HuH-7.5 (cell line): ENCODE data around the gene TSPAN19.

Experiments used
- DNase-seq: peaks from one replicate; pipeline ENCODE4 v3.0.0; 2011; ENCODE audit warnings: low spot score

The TSPAN19 gene

GRCh38 chr12:85000729-85001128, 35.3 kb downstream of the TSPAN19 start:
- DNase-seq, result no peak

GRCh38 chr12:84998341-84998740, 37.7 kb downstream of the TSPAN19 start:
- no peak for DNase-seq

DNA sequence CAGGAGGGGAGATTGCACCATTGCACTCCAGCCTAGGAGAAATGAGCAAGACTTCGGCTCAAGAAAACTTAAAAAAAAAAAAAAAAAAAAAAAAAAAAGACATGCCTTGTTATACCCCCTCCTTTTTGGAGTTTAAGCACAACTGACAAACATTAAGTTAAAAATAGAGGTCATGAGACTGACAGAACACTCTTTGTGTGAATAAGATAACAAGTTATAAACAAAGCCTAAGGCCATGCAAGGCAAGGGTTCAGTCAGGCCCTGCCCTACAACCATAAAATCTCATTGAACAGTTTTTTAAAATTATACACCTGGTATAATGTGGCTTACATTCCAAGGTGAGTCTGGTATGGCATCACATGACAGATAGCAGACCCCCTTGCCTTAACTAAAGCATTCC, 39.3 kb downstream of the TSPAN19 start:
- no peak for DNase-seq

DNA sequence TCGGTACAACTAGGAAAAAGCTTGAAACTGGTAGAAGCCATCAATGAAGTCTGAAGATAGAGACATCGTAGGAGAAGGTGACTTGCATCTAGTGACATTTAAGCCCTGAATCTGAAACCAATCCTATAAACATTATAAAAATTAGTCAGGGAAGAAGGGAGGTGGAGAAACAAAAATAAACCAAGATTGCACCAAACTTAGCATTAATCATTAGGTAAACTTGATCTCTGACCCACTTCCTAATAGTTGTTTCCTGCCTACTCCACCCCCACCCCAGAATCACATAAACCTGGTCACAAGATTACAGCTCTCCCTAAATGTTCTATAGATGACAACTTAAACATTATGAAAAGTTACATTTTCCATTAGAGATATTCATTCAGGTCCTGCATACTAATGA, 40.4 kb downstream of the TSPAN19 start:
- no peak for DNase-seq

GRCh38 chr12:84994426-84994825, 41.7 kb downstream of the TSPAN19 start:
- no peak for DNase-seq

GRCh38 chr12:84986586-84986985, 49.5 kb downstream of the TSPAN19 start:
- no peak for DNase-seq

DNA sequence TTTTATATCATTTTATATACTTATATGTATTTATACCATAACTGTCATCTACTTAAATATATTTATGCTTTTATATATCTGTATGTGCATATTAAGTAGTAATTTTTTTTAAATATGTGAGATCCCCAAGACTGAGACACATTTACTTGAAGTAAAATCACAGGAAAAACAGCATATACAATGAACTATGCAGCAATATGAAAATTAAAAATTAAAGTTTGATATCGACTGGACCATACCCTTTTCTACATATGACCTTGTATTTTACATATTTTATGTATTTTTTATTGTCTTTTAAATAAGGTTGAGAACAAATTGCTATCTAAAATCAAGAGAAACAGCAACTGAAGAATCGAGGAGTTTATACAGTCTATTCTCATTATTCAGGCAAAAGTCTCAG, 50.0 kb downstream of the TSPAN19 start:
- DNase-seq, result no peak

DNA sequence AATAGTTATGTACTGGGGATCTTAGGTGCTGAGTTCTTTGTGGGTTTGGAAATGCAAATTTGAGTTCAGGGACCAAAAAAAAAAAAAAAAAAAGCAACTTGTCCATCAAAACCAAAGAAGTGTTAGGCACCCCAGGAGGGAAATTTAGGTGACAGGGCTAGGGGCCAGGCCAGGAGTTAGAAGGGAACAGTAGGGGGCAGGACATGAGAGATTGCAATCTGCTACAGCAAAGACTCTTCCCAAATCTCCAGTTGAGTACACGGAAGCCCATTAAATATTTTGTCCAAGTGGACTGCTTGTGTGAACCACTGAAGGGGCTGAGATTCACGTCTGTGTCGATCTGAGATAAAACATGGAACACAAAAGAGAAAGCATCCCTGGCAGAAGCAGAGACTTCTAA, 52.8 kb downstream of the TSPAN19 start:
- no peak for DNase-seq

DNA sequence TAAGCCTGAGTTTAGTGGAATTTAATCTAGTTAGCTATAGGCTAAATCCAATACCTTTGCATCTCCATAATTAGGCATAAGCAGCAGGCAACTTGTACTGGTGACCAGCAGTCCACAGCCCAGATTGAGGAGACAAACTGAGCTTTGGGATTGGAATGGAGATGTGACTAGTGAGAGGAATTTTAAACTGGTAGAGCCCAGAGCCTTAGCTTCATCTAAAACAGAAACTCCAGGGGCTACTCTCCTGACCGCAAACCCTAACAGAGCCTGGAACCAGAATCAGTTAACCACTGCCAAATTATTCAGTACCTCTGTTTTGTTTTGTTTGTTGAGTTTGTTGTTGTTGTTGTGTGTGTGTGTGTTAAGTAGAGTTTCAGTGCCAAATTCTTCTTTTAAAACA, 53.2 kb downstream of the TSPAN19 start:
- DNase-seq, result no peak

DNA sequence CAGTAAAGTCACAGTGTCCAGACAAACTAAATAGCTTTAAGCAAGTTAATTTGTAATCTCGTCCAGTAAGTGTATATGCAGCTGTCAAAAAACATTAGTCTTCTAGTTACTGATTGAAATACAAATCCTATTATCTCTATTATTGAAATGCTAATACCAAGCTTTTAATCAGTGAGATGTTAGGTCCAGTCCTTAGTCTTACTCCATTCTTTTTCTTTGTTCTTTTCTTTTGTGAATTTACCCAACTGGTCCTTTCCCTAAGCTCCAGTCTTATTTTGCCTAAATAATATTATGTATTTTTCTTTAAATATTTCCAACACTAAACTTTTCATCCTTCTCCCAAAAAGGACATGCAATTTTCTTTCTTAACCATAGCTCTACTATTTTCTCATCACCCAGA, 57.2 kb downstream of the TSPAN19 start:
- DNase-seq, result no peak

DNA sequence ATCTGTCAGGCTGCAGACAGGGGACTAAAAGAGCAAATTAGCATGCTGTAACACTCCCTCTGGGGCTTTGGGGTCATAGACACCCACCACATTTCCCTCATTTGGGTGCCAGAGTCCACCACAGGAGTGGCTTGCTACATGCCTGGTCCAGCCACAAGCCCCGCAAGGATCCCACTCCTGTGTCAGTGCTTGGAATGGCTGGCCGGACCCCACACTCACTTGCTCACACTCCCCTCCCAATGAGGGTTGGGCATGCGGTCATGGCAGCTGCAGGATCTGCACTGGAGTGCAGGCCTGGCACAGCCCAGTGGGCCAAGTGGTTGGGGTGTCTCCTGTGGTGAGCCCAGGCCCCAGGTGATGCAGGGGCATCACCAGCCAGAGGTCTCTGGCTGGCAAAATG, 59.9 kb downstream of the TSPAN19 start:
- no peak for DNase-seq

DNA sequence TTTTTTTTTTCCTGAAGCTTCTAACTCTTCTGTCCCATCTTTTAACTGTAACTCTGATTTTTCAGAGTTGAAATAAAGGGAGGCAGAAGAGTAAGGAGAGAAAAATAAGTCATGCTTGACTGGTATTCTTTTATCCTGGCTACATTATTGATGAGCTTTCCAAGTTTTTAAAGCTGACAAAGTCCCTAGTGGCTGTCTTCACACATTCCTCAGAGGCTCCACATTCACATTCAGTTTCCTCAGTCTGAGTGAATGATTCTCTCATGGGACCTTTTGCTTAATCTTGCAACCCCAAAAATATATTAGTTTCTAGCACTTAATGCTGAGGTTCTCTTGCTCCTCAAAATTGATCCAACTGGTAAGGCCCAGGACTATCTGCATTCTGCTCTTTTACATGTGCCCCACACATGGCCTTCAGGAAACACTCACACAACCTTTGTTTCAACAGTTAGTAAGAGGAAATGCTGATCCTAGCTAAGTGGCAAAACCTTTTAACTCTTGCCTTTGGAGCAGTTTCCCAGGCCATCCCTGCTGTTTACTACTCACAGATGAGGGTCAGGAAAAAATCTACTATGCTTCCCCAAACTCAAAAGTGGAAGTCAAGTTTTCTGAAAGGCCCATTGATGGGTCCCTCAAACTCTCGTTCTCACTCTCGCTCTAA, 61.8 kb downstream of the TSPAN19 start:
- no peak for DNase-seq

- DNase-seq, result no peak
These were observed 63.1 kb downstream of the TSPAN19 start for GRCh38 chr12:84973026-84973425.

- no peak for DNase-seq
These were observed 66.9 kb downstream of the TSPAN19 start for GRCh38 chr12:84969226-84969625.
